Eye (tissue), 1 donor: Measurements from ENCODE around the gene HSP90B1.

Experiments used
- DNase-seq: peaks from one replicate; pipeline ENCODE4 v3.0.0-alpha.2; 2015

HSP90B1 gene

DNA sequence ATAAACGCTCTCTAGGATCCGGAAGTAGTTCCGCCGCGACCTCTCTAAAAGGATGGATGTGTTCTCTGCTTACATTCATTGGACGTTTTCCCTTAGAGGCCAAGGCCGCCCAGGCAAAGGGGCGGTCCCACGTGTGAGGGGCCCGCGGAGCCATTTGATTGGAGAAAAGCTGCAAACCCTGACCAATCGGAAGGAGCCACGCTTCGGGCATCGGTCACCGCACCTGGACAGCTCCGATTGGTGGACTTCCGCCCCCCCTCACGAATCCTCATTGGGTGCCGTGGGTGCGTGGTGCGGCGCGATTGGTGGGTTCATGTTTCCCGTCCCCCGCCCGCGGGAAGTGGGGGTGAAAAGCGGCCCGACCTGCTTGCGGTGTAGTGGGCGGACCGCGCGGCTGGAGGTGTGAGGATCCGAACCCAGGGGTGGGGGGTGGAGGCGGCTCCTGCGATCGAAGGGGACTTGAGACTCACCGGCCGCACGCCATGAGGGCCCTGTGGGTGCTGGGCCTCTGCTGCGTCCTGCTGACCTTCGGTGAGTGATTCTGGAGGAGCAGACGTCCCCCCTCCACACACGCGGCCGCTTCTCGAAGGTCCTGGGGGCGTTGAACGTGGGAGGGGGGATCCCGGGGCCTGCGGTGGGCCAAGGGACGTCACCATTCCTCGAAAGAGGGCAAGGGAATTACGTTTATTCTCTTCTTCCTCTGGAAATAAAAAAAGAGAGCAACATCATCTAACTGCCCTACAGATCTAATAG is at the start of gene HSP90B1:
TSS of gene HSP90B1 (plus strand) at position 377 of the 753 bp plus-strand sequence. CDS start at position 483, 106 bp downstream.
- DNase-seq: peak; percentile 100

DNA sequence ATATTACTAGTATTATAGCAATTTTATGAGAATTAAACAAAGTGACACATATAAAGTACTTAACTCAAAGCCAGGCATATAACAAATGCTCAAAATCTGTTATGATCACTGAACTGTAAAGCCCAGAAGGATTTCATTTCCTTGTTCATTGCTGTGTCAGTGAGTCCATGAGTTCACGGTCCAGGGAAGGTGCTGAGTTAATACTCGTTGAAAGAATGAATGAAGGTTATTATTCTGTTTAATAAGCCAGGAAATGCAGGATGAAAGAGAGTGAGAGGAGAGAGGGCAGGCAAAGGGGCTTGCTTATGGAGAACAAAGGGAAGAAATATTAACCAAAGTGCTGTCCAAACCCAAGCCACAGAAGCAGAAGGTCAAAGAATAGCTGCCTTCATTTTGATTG is 48.9 kb upstream of the HSP90B1 start:
- DNase-seq: peak; percentile 87

DNA sequence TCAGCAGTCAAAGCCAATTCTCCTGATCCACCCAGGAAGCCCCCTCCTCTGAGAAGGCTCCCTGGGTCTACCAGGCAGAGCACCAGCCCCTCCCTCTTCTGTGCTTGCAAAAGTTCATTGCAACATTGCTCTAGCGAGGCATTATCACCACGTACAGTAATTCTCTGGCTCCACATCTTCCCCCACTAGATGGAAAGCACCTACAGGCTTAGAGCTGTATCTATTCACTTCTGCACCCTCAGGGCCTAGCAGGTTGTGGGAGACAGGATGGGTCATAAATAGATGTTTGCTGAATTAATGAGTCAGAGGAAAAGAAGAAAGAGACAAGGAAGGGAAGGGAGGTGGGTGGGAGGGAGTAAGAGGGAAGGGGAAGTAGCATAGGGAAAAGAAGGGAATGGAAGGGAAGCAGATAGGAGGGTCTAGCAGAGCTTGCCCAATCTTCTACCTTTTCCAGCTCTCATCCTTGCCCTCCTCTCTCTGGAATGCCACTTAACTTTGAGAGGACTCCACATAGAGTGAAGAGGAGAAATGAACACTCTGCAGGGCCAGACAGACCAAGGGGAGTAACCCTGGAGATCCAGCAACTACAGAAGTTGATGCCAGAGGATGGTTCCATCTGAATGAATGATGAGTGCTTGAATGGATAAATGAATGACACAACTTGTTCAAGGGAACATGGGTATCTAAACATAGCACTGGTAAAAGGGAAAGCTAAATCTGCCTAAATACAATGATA is 47.2 kb upstream of the HSP90B1 start:
- DNase-seq: no peak

DNA sequence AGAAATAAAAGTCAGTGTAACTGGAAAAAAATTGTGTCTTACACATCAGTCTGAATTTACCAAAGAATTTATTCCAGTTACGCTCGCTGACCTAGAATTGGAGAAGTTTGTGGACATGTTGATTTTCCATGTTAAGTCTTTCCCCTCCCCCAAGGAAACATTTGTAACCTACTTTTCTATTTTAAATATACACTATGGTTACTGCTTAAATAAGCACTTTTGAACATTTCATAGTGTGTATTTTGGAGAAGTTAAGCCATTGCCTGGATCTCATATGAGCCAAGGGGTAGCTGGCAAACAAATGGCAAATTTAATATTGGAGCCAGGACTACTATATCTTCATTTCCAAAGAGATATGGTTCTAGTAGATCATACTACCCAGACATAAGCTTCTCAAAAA is 46.3 kb upstream of the HSP90B1 start:
- no peak for DNase-seq

DNA sequence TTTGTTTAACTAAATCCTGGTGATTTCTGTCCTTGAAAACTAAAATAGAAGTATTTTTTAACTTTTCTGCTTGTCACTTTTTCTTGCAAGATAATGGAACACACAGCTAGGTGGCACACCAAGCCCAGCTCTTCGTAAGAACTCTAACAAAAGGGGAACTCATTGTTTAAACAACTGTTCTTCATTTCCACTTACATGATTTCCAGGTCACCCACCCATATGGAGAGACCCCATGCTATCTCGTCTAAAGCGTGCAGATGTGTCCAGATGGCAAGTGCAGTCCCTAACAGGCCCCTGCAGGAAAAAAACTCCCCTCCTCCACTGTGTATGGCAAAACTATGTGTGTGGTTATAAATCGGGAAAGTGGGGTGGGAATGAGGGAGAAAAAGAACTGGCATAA is 45.9 kb upstream of the HSP90B1 start:
- DNase-seq: peak; percentile 75

DNA sequence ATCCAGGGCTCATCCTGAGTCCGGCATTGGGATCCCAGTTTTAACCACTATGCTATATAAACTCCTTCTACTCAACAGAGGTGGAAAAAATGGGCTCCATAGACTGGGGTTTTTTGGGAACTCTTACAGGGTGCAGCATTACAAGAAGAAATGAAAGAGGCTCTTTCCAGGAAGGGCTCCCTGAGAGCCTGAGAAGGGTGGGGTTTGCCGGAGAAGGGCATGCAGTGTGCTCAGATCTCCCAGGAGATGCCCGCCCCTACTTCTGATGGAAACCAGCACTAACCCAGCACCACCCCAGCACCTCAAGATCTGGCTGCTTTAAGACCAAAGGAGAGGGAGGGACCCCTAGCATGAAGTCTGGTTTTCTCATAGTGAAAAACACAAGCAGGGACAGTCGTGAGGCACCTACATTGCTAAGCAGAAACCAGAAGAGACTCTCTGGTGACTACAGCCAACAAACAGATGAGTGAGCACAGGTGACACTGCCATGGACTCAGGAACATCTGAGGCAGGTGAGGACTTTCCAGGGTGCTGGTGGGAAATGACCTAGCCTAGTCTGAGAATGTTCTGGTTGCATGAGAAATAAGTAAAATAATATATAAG is 43.9 kb upstream of the HSP90B1 start:
- no peak for DNase-seq

DNA sequence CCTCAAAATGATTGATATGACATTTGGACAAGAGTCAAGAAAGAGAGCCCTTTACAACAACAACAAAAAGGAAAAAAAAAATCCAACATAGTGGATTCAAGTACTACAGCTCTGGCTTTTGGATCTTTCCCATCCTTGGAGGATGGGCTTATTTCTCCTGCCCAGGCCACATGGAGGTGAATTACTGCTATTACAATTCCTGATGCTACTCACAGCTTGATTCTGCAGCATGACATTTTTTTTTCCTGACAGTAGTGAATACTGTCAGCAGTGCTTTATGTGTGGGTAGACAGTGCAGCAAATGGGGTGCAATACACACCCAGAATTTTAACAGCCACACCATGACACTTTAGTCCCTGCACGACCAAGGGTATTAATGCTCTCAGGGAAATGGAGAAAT is 42.5 kb upstream of the HSP90B1 start:
- no peak for DNase-seq

DNA sequence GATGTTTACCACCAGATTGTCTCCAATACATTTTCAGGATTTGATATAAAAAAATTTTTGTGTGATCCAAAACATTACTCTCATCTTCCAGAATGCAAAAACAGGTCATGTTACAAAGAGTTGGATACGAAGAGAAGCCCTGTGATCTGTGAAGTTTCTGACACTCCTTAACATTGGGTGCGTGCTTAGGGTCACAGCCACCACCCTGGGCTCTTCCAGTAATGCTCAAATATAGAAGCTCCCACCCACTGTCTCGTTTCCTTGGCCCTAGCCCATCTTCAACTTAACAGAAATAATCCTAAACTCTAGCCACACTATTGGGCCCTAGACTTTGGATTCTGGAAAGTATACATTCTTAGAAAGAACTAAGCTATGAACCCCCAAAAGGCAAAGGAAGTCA is 32.9 kb upstream of the HSP90B1 start:
- no peak for DNase-seq

DNA sequence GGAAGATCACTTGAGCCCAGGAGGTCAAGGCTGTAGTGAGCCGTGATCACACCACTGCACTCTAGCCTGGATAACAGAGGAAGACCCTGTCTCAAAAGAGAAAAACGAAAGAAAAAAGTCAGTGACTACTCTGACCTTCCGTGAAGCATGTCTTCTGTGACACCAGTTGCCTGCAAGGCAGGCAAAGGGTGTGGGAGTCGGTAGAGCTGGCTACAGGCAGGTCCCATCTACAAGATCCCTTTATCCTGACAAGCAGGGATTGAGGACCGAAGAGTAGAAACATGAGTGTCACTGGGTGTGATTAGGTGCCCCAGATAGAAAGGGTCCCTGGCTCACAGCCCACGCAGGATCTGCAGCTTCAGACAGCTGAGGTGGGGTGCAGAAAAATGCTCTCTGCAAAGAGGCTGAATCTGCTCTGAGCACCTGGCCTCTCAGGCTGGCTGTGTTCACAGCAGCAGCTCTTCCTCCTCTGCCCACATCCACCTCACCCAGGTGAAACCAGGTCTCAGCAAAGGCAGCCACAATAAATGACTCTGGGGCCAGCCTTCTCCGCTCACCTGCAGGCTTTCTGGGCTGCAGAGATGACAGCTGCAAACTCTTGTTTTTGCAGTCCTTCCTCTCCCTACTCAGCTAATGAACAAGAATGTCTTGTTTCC is 28.6 kb upstream of the HSP90B1 start:
- no peak for DNase-seq

DNA sequence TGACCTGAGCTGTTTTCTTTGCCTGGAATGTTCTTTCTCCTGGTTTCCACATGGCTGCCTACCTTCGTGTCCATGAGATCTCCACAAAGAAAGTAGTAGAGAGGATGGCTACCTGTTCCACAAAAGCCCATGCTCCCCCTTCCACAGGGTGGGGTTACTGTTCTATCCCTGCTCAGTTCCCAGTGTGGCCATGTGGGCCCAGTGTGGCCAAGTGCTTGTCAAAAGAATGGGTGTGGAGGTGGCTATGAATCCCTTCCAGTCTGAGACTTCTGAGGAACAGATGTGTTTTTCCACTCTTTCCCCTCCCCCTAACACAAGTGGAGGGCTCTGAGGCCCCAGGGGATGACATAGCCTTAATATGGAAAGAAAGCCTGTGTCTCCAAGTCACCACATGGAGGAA is 26.2 kb upstream of the HSP90B1 start:
- DNase-seq: no peak

DNA sequence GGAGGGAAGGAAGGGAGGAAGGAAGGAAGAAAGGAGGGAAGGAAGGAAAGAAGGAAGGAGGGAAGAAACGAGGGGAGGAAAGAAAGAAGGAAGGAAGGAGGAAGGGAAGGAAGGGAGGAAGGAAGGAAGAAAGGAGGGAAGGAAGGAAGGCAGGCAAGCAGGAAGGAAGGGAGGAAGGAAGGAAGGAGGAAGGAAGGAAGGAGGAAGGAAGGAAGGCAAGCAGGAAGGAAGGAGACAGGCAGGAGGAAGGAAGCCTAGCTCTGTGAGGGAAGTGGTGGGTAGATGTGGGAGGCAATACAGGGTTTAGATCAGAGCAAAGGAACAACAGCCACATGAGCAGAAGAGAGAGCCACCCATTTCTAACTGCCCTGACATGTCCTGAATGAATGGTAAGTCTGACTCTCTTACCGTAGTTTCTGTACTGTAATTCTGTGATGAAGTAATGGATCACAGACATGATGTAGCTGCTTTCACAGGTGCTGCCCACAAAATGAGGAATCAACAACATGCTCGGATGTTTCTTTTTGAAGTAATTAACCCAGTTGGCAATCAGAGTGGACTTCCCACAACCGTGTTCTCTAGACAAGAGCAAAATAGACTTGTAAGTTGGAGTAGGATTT is 24.4 kb upstream of the HSP90B1 start:
- DNase-seq: no peak

DNA sequence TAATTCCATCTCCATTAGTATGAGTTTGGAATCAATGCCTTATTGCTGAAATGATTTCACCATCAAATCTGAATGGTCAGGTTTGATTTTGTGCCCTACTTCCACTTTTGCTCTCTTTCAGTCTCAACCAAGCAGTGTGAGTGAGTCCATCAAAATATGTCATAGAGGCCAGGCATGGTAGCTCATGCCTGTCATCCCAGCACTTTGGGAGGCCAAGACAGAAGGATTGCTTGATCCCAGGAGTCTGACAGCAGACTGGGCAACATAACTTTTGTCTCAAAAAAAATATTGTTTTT is 22.0 kb upstream of the HSP90B1 start:
- no peak for DNase-seq

DNA sequence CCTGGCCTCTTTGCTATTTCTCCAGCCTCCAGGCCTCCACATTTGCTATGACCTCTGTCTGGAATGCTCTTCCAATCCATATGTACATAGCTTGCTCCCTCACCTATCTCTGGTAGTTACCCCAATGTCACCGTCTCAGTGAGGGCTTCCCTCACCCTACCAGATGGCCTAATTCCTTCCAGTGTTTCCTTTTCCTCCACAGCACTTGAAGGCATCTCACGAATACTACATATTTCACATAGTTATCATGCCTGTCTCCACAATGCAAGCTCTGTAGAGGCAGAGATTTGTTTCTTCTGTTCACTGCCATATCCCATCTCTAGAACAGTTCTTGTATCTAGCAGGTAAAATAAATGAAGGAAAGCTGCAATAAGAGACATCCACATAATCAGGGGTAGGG is 21.3 kb upstream of the HSP90B1 start:
- DNase-seq: peak; percentile 10

DNA sequence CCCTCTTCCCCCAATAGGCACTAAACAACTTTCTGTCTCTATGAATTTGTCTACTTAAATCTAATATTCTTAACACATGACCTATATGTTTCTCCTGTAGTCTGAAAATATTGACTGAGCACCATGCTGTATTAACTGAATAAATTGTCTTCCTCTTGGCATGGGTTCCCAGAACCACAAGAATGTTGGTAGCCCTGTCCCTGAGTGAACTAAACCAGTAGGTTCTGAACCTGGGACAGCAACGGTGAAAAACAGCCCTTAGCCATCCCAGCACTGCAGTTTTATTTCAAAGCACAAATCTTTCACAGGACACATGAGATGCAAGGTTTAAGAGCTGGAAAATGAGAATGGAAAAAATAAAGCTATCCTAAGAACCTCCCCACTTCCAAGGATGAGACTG is 20.4 kb upstream of the HSP90B1 start:
- no peak for DNase-seq

DNA sequence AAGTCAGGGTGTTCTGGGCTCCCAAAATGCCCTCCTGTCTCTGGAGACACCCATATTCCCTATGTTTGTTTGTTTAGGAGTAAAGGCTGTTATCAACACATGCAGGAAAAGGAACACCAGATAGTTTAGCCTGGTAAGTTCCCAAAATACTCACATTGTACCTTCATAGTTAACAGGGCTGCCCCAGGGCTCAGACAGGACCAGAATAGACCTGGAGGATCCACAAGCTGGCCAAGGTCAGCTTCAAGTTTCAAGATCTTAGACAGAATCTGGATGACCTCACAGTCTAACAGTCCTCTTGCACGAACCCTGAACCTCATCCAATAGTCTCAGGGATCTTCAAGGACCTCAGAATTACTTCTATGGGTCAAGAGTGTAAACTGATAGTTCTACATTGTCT is 18.1 kb upstream of the HSP90B1 start:
- no peak for DNase-seq

DNA sequence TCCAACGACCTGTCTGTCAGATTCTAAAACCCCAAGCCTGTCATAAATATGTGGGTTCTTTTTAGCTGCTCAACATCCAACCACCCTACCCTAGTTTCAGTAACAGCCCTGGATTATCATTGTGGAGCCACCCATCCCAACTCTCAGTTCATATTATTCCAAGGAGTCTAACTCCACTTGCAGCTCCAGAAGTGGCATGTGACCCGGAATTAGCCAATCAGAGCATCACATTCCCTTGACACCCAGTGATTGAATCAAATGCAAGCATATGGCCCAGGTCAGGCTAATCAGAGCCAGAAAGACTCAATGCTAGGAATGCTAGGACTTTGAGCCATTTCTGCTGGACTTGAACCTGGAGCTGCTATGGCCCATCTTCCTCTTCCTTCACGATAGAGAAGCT is 17.1 kb upstream of the HSP90B1 start:
- DNase-seq: no peak

DNA sequence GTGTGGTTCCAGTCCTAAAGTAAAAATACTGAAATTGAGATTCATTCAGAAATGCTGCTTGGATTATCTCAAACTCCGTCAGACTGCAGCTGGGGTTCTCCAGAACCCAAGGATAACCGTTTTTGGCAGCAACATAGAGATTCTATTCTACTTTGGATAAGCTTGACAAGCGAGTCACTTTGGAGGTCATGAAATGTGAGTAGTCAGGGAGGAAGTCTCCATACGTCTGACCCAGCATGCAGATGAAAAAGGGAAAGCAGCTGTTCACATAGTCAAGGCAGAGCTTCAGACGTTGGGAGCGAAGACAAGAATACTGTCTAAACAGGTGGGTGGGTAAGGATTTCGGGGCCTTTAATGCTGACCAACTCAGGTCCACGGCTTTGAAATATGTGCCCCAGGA is 14.9 kb upstream of the HSP90B1 start:
- DNase-seq: peak; percentile 22

DNA sequence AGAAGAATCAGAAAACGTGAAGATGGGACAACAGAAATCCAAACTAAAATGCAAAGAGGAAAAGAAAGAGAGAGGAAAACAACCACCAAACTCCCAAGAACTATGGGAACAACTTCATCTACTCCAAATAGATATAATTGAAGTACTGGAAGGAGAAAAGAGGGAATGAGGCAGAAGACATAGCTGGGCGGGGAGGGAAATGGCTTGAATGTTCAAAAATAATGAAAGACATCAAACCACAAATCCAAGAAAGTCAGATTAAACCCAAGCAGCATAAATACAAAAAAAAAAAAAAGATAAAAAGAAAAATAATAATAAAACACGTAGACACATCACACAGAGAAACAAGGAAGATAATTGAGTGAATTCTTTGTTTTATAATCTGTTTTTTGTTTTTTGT is 12.3 kb upstream of the HSP90B1 start:
- no peak for DNase-seq

DNA sequence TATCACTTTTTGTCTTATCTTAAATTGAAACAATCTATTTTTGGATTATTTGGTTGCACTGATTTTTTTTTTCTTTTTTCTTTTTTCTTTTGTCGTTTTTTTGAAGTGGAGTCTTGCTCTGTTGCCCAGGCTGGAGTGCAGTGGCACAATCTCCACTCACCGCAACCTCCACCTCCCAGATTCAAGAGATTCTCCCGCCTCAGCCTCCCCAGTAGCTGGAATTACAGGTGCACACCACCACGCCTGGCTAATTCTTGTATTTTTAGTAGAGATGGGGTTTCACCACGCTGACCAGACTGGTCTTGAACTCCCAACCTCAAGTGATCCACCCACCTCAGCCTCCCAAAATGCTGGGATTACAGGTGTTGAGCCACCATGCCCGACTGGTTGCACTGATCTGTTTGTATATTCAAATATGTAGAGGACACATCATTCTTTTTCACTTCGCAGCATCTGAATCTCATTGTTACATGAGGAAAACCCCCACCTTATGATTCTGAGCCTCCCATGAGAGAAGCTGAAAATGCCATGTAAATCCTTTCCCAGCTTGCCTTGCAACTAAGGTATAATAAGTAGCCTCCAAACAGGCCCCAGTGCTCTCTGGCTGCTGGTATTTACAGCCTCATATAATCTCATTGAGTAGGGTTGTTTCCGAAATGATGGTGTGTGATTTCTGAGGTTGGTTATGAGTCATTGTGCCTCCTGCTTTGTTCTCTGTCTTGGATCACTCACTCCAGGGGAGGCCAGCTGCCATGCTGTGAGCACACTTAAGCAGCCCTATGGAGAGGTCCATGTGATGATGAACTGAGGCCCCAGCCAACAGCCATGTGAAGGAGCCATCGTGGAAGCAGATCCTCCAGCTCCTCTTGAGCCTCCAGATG is 5.2 kb upstream of the HSP90B1 start:
- DNase-seq: no peak

DNA sequence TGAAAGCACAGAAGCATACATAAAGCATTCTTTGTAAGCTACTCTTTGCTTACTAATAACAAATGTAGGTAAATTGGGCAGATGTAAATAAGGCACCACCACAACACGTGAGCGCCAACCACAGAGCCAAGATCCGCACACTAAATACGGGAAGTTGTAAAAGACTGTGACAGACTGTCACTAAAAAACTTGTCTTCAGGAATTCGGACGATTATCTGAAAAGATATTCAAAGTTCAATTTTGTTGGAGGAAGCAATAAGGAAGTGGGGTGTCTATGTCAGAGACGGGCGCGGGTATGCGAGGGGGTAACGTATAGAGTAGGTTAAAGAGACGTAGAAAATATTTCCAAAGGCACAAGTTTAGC is 1.5 kb upstream of the HSP90B1 start:
- no peak for DNase-seq

DNA sequence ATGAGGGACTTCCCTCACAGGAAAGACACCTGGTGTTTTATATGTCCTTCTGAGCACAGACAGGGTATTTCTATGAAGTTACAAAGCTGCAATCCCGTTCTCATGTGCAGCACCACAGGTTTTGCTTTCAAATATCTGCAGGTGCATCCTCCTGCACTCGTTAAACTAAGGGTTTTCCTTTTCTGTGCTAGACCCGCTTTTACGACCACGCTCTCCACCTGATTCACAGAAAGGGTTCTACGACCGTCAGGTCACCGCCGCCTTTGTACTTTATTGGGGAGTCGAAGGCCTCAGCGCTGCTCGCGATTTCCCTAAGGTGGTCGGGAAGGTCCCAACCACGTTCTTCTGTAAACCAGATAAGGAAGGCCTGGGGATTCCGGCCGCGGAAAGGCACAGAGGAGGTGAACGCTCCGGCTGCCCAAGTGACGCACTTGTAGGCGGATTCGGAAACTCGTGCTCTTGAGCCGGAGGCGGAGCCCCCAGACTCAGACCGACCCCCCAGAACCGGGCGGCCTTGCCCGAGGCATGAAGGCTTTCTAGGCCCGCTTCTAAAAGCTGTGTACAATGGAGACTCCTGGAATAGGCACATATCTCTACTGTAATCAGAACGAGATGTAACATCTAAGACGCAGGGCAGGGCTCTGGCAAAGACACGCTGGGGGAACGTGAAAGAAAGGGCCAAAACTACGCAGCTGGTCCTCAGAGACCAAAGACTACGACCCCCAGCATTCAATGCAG is 995 bp upstream of the HSP90B1 start:
- peak; percentile 98 for DNase-seq

DNA sequence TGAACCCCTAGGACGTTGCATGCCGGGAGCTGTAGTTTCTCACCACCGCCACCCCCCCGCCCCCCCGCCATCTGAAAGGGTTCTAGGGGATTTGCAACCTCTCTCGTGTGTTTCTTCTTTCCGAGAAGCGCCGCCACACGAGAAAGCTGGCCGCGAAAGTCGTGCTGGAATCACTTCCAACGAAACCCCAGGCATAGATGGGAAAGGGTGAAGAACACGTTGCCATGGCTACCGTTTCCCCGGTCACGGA is 501 bp upstream of the HSP90B1 start:
- no peak for DNase-seq
